Activated naive CD8-positive, alpha-beta T cell treated with anti-CD3 and anti-CD28 coated beads, Interleukin-2, amount 50 U/mL, for 16 hours (primary cell): ENCODE data around the gene TGFBI.

Source experiments
- DNase-seq: peaks from one replicate; pipeline ENCODE4 v3.0.0-alpha.2; 2020; ENCODE audit warnings: low read depth, low spot score

TGFBI gene

DNA sequence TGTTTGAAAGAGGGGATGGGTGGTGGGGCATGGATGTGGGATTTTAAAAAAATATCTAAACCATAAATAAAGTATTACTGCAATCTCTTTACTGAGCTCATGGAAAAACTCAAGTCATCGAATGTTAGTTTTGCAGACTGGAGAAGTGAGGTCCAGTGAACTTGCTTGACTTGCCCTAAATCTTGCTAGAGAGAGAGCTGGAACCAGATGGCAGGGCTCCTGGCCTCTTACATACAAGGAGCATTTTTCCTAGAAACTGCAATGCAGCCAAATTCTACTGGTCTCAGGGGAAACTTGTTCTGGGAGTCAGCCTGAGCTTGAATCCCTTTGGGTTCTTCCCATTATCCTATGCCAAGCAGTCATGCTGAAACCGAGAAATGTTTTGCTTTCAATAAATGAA is 2.9 kb upstream of the TGFBI start:
- no peak for DNase-seq

- DNase-seq, result no peak
Measured at GRCh38 chr5:136026636-136027035, 2.2 kb upstream of the TGFBI start.

GRCh38 chr5:136027311-136027710 is 1.5 kb upstream of the TGFBI start:
- no peak for DNase-seq

DNA sequence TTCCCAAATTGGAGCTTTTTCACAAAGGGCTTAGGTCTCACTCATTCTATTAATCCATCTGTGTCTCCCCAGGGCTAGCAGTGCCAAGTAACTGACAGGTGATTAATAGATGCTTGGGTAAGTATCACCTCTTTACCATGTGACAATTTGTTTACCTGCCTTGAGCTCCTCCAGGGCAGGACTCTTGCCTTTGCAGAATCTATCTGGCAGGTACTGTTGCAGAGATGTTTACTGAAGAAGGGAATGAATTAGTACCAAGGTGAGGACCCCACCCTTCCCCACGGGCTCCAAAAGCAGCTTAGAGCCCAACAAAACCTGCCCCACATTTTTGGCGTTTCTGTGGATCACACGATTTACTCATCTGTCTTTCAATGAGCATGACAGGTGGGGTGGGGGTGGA is 698 bp upstream of the TGFBI start:
- no peak for DNase-seq

DNA sequence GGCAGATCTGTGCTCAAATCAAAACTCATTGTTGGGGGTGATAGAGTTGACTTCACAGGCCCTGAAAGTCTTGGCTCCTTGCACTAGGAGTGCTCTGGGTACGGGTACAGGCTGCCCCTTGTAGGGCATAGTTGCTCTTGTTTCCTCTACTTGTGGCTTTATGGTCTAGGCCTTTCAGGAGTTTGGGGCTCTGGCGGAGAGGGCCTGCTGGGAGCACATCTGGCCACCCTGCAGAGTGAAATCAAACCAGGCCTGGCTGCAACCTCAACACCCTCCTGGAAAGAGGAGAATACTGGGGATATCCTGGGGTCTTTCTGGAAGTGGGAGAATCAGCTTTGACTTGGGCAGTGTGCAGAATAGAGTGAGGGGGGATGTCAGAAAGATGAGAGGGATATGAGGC is 1.5 kb downstream of the TGFBI start:
- no peak for DNase-seq

DNA sequence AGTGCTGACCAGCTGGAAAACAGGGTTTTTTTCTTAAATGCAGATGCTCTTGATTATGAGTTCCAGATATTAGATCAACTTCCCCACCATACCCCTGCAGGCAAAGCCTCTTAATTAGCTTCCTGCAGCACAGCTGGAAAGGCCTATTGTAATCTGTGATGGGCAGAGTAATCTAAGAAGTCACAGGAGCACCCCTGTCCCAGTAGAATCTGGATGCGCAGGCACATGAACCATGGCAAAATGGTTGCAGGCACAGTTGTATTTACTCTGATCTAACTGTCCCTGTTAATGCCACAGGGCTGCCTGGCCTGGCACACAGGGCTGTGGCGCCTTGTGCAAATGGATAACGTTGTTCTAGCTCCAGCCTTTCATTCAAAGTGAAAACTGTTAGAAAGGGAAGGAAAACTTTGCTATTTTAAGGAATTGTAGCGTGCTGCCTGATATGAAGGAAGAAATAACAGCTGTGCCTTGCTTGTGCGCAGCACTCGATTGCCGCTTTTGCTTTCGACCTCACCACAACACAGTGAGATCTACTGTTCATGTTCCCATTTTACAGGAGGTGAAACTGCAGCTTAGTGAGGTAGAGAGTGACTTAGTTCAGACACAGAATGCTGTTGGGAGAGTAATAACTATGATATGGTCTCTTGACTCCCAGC is 2.3 kb downstream of the TGFBI start:
- no peak for DNase-seq

GRCh38 chr5:136031711-136032110 is 2.9 kb downstream of the TGFBI start:
- no peak for DNase-seq

DNA sequence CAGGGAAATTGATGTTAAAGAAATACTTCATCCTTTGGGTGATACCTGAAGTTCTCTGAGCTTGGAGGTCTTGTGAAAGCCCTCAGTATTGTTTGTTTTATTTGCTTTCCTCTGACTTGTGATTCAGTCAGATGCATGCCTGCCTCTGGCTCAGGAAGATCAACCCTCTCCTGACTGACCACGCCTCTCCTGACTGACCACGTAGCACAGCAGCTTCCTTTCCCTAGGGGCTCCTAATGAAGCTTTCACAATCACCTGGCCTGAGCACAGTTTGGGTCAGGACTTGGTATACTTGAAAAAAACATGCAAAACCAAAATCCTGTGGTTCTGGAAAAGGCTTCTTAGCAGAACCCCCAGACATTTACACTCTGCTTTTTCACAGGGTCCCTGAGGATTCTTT is 3.8 kb downstream of the TGFBI start:
- no peak for DNase-seq

GRCh38 chr5:136033234-136033633 is 4.4 kb downstream of the TGFBI start:
- no peak for DNase-seq

GRCh38 chr5:136033848-136034247 is 5.1 kb downstream of the TGFBI start:
- no peak for DNase-seq

GRCh38 chr5:136034492-136034891 is 5.7 kb downstream of the TGFBI start:
- no peak for DNase-seq

DNA sequence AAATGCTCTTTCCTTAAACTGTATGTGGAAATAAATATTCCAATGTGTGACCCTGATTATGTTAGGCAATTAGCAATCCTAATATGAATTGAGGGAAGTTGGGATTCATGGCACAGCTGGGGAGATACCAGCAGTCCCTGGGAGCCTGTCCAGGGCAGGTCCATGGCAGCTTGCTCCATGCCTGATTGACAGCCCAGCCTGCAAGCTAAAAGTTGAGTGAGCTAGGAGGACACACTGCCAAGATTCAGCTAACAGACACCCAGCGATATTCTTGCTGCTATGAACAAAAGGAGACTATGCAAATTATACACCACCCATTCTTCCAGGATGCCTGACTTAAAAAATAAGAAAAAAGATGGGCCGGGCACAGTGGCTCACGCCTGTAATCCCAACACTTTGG is 6.2 kb downstream of the TGFBI start:
- DNase-seq, result no peak

DNA sequence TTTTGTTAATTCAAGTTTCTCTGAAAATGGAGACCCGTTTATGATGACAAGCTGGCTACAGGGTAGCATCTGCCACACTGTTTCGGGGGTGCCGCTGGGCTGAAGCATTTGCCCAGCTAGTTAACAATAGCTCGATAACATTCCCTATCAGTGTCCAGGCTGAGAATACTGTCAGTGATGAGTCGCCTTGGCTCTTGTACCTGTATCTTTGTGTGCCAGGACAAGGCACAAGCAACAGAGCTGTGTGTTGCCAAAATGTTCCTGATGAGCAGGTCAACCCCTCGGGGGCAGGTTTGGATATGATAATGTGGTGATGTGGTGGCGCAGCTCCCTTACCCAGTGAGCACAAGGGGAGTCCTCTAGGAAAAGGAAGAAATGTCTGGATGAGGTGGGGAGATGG is 7.0 kb downstream of the TGFBI start:
- no peak for DNase-seq

- DNase-seq, result no peak
Measured at GRCh38 chr5:136036293-136036911, 7.6 kb downstream of the TGFBI start.

GRCh38 chr5:136037001-136037705 is 8.4 kb downstream of the TGFBI start:
- DNase-seq, result no peak

DNA sequence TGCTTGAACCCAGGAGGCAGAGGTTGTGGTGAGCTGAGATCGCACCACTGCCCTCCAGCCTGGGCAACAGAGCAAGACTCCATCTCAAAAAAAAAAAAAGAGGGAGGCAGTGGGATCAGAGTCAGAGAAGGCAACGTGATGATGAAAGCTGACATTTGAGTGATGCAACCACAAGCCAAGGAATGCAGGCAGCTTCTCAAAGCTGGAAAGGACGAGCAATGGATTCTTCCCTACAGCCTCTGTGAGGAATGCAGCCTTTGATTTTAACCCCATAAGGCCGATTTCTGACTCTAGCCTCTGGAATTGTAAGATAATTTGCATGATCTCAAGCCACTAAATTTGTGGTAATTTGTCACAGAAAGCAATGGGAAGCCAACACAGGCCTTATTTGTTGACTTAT is 9.8 kb downstream of the TGFBI start:
- no peak for DNase-seq

DNA sequence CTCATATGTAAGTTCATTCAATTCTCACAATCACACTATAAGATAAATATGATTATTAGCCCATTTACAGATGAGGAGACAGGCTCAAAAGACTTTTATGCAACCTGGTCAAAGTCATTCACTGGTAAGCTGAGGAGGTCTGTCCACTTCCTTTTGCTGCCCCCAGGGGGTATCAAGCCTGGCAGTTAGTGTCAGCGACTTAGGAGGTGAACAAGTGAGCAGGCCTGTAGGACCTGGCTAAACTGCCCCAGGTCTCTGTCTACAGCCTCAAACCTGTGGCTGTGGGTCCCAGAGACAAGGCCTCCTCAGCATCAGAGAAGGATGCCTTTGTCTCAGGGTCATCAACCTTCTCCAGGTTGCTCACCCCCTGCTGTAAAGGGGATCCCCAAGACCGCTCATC is 10.4 kb downstream of the TGFBI start:
- no peak for DNase-seq

GRCh38 chr5:136040746-136041415 is 12.1 kb downstream of the TGFBI start:
- DNase-seq, result no peak

DNA sequence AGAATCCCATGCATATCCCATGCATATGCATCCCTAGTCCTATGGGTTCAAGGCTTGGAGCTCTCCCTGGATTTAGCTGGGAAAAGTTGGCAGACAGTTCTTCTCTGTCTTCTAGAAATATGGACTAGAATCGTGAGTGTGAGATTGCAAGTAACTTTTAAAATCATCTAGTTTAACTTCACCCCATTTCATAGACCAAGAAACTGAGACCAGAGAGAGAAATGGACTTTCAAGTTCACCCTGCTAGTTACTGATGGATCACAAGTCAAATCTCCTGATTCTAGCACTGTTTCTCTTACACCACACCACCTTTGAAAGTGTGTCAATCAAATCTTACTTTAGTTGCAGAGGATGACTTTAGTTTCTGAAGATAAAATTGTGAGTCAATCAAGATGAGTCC is 13.4 kb downstream of the TGFBI start:
- DNase-seq, result no peak

- no peak for DNase-seq
Measured at GRCh38 chr5:136042665-136043121, 13.9 kb downstream of the TGFBI start.

DNA sequence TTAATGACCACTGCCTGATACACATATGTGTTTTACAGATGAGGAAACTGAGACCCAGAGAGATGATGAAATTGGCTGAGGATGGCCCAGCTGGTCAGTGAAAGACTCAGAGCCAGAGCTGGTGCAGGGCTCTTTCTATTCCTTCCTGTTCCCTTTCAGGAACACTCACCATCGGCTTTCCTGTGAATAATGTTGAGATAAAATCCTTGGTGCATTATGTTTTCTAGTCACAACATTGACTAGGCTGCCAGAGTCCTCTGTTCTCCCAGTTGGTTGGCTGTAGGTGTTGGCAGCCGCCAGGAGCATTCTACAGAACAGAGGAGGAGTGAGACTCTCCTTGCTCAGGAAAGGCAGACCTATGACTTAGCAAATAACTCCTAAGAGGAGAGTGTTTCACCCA is 14.8 kb downstream of the TGFBI start:
- DNase-seq, result no peak

GRCh38 chr5:136043968-136044610 is 15.3 kb downstream of the TGFBI start:
- no peak for DNase-seq
